Measurements from ENCODE around the gene DEPDC4. TPM values are rescaled to one million over a fixed set of nuclear protein-coding genes. Genes with fewer than 3 reads are reported as not detected.
"Not testable (repeated sequence)": the region's sequence is repeated elsewhere in the genome, so short reads cannot be mapped to it uniquely, and the experiment has no call there.

Gene DEPDC4
- total RNA-seq, 8 experiments from 2014 or later, result 0.64 to 4.6 (median 3.2) TPM; not detected in 1

DNA sequence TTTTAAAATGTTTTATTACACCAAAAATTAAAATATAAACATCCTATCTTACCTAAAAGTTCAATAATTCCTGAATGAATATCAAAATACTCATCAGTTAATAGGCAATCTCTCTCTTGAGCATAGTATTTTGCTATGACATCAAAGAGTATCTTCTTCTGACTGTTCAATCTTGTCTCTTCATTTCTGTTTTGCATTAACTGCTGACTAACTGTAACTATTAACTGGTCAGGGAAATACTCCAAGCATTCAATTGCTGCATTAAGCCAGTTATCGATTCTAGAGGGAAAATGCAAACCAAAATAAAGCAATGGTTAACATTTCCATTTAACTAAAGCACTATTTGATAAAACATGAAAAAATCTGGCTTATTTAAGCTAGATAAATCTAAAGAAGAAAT is 13.4 kb downstream of the DEPDC4 start:
- Histone ChIP-seq H3K27ac (no peak overlapping the region), H3K4me1 (replicated peaks in 1 of 2) (no peaks in the 10 kb centered on the region), H3K4me3 (no peak overlapping the region)
- WGBS, 10 experiments, result 17 to 100% (median 81%) methylated on average over 1 of the region's 1 CpG; no CpG with 5 or more reads in 1 of the 10 experiments
- no peak for ATAC-seq (replicated peaks in 6 of 8)
- in situ Hi-C loops (cut with MboI; ENCODE audit: low pct_unique_long_range_greater_than_20kb in 2 of 9, low sequenced_read_pairs in 9 of 9, unreplicated experiment in 9 of 9), result no loop called here

DNA sequence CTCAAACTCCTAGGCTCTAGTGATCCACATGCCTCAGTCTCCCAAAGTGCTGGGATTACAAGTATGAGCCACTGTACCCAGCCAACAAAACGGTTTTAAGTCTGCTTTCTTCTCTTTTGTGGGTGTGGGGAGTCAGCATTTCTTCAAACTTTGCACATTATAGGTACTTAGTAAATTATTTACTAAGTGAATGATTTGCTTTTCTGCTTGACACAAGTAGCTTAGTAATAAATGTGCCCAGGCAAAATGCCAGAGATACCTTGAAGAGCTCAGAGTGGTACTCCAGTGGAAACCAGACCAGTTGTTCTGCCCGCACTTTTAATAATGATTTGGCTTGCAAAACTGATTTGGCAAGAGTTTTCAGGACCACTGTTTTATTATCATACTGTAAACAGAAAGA is 15.0 kb downstream of the DEPDC4 start:
- no peak for ATAC-seq (replicated peaks in 6 of 8)
- H3K4me1 ChIP-seq (replicated peaks in 1 of 2), result no peaks in the 10 kb centered on the region
- no peak overlapping the region for H3K27ac ChIP-seq
- WGBS, 10 experiments, result 0 to 100% (median 71%) methylated on average over 1 to 2 of the region's 2 CpGs; no CpG with 5 or more reads in 3 of the 10 experiments
- in situ Hi-C loops (cut with MboI; ENCODE audit: low pct_unique_long_range_greater_than_20kb in 2 of 9, low sequenced_read_pairs in 9 of 9, unreplicated experiment in 9 of 9), result no loop called here
- H3K4me3 ChIP-seq, result no peak overlapping the region

- H3K4me1 ChIP-seq (replicated peaks in 1 of 2), result no peaks in the 10 kb centered on the region
- no peak overlapping the region for H3K4me3 ChIP-seq
- WGBS, 10 experiments, result 75 to 100% (median 98%) methylated on average over 1 to 7 of the region's 7 CpGs; no CpG with 5 or more reads in 3 of the 10 experiments
- in situ Hi-C loops (cut with MboI; ENCODE audit: low pct_unique_long_range_greater_than_20kb in 2 of 9, low sequenced_read_pairs in 9 of 9, unreplicated experiment in 9 of 9), result loop anchor here in 1 of 9 experiments (25.0 kb wide), 1 partner anchor 87 kb away; no protein-coding TSS in a partner anchor
- ATAC-seq (replicated peaks in 6 of 8), result no peak
- no peak overlapping the region for H3K27ac ChIP-seq
These were observed 16.9 kb downstream of the DEPDC4 start for GRCh38 chr12:100249941-100250340.

GRCh38 chr12:100248886-100249285 is 18.0 kb downstream of the DEPDC4 start:
- Histone ChIP-seq H3K4me3 (no peak overlapping the region), H3K27ac (no peak overlapping the region), H3K4me1 (replicated peaks in 1 of 2) (no peaks in the 10 kb centered on the region)
- no peak for ATAC-seq (replicated peaks in 6 of 8)
- in situ Hi-C loops (cut with MboI; ENCODE audit: low pct_unique_long_range_greater_than_20kb in 2 of 9, low sequenced_read_pairs in 9 of 9, unreplicated experiment in 9 of 9), result loop anchor here in 1 of 9 experiments (25.0 kb wide), 1 partner anchor 88 kb away; no protein-coding TSS in a partner anchor

GRCh38 chr12:100247765-100248164 is 19.1 kb downstream of the DEPDC4 start:
- ATAC-seq (replicated peaks in 6 of 8), result no peak
- H3K4me1 ChIP-seq (replicated peaks in 1 of 2), result no peaks in the 10 kb centered on the region
- in situ Hi-C loops (cut with MboI; ENCODE audit: low pct_unique_long_range_greater_than_20kb in 2 of 9, low sequenced_read_pairs in 9 of 9, unreplicated experiment in 9 of 9), result loop anchor here in 1 of 9 experiments (25.0 kb wide), 1 partner anchor 90 kb away; no protein-coding TSS in a partner anchor
- no peak overlapping the region for H3K4me3 ChIP-seq
- H3K27ac ChIP-seq, result no peak overlapping the region
- 66 to 100% (median 100%) methylated on average over 2 to 4 of the region's 4 CpGs for WGBS, 10 experiments

GRCh38 chr12:100243137-100243536 is 23.7 kb downstream of the DEPDC4 start:
- H3K27ac ChIP-seq, result no peak overlapping the region
- ATAC-seq (replicated peaks in 6 of 8), result no peak
- no peak overlapping the region for H3K4me3 ChIP-seq
- no peaks in the 10 kb centered on the region for H3K4me1 ChIP-seq (replicated peaks in 1 of 2)
- in situ Hi-C loops (cut with MboI; ENCODE audit: low pct_unique_long_range_greater_than_20kb in 2 of 9, low sequenced_read_pairs in 9 of 9, unreplicated experiment in 9 of 9), result loop anchor here in 1 of 9 experiments (25.0 kb wide), 1 partner anchor 94 kb away; no protein-coding TSS in a partner anchor
- WGBS, 10 experiments, result 69 to 100% (median 88%) methylated on average over 3 to 5 of the region's 5 CpGs

DNA sequence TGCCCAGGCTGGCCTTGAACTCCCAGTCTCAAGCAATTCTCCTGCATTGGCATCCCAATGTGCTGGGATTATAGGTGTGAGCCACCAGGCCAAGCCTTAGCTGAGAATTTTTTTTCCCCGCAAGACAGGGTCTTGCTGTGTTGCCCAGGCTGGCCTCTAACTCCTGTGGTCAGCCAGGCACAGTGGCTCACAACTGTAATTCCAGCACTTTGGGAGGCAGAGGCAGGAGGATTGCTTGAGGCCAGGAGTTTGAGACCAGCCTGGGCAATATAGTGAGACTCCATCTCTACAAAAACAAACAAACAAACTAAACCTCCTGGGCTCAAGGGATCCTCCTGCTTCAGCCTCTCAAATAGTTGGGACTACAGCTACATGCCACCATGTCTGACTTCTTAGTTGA is 27.3 kb downstream of the DEPDC4 start:
- H3K4me1 ChIP-seq (replicated peaks in 1 of 2), result peaks cover 0 to 1% of the 10 kb centered on the region in 2 donors
- H3K4me3 ChIP-seq, result no peak overlapping the region
- in situ Hi-C loops (cut with MboI; ENCODE audit: low pct_unique_long_range_greater_than_20kb in 2 of 9, low sequenced_read_pairs in 9 of 9, unreplicated experiment in 9 of 9), result loop anchor here in 1 of 9 experiments (10.0 to 25.0 kb wide), 2 partner anchors 98 to 325 kb away; no protein-coding TSS in a partner anchor
- ATAC-seq (replicated peaks in 6 of 8), result no peak
- H3K27ac ChIP-seq, result no peak overlapping the region
- WGBS, 10 experiments, result 100% methylated on average over 1 of the region's 1 CpG; no CpG with 5 or more reads in 8 of the 10 experiments

- Histone ChIP-seq H3K4me1 (replicated peaks in 1 of 2) (peaks cover 0 to 9% of the 10 kb centered on the region in 2 donors), H3K27ac (no peak overlapping the region), H3K4me3 (no peak overlapping the region)
- 80 to 100% (median 97%) methylated on average over 1 to 3 of the region's 3 CpGs; no CpG with 5 or more reads in 3 of the 10 experiments for WGBS, 10 experiments
- in situ Hi-C loops (cut with MboI; ENCODE audit: low pct_unique_long_range_greater_than_20kb in 2 of 9, low sequenced_read_pairs in 9 of 9, unreplicated experiment in 9 of 9), result loop anchor here in 1 of 9 experiments (10.0 to 25.0 kb wide), 2 partner anchors 98 to 326 kb away; no protein-coding TSS in a partner anchor
- no peak for ATAC-seq (replicated peaks in 6 of 8)
These were observed 28.1 kb downstream of the DEPDC4 start for GRCh38 chr12:100238801-100239200.

GRCh38 chr12:100234591-100235304 is 32.1 kb downstream of the DEPDC4 start:
- Histone ChIP-seq H3K4me1 (replicated peaks in 1 of 2) (peaks cover 0 to 9% of the 10 kb centered on the region in 2 donors), H3K4me3 (no peak overlapping the region), H3K27ac (no peak overlapping the region)
- in situ Hi-C loops (cut with MboI; ENCODE audit: low pct_unique_long_range_greater_than_20kb in 2 of 9, low sequenced_read_pairs in 9 of 9, unreplicated experiment in 9 of 9), result loop anchor here in 1 of 9 experiments (10.0 to 25.0 kb wide), 2 partner anchors 103 to 330 kb away; no protein-coding TSS in a partner anchor
- ATAC-seq (replicated peaks in 6 of 8), result peak in 5 of 8 experiments; percentile 32 to 77 (median 69)
- 20 to 81% (median 47%) methylated on average over 4 to 7 of the region's 7 CpGs for WGBS, 10 experiments

- in situ Hi-C loops (cut with MboI; ENCODE audit: low pct_unique_long_range_greater_than_20kb in 2 of 9, low sequenced_read_pairs in 9 of 9, unreplicated experiment in 9 of 9), result loop anchor here in 1 of 9 experiments (10.0 to 25.0 kb wide), 2 partner anchors 103 to 331 kb away; no protein-coding TSS in a partner anchor
- peak in 3 of 8 experiments; percentile 14 to 65 (median 57) for ATAC-seq (replicated peaks in 6 of 8)
- whole genome bisulfite sequencing, 10 experiments, result 0 to 78% (median 45%) methylated on average over 1 to 3 of the region's 3 CpGs; no CpG with 5 or more reads in 3 of the 10 experiments
- Histone ChIP-seq H3K27ac (no peak overlapping the region), H3K4me3 (no peak overlapping the region), H3K4me1 (replicated peaks in 1 of 2) (peaks cover 0 to 9% of the 10 kb centered on the region in 2 donors)
These were observed 32.7 kb downstream of the DEPDC4 start for GRCh38 chr12:100234166-100234565.

DNA sequence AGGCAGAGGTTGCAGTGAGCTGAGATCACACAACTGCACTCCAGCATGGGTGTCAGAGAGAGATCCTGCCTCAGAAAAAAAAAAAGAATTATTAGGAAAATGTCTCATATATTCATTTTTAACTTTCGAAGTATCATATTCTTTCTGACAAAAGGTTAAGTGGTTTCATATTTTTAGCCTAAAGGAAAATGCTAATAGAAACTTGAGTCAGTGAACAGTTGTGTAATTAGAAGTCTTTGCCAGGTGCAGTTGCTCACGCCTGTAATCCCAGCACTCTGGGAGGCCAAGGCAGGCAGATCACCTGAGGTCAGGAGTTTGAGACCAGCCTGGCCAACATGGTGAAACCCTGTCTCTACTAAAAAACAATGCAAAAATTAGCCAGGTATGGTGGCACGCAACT is 35.0 kb downstream of the DEPDC4 start:
- ATAC-seq (replicated peaks in 6 of 8), result peak in 1 of 8 experiments; percentile 40
- not testable (repeated sequence) for H3K27ac ChIP-seq; H3K4me3 ChIP-seq; H3K4me1 ChIP-seq (replicated peaks in 1 of 2)
- in situ Hi-C loops (cut with MboI; ENCODE audit: low pct_unique_long_range_greater_than_20kb in 2 of 9, low sequenced_read_pairs in 9 of 9, unreplicated experiment in 9 of 9), result loop anchor here in 1 of 9 experiments (10.0 to 25.0 kb wide), 2 partner anchors 105 to 333 kb away; no protein-coding TSS in a partner anchor
- 0 to 100% (median 98%) methylated on average over 1 to 3 of the region's 3 CpGs; no CpG with 5 or more reads in 2 of the 10 experiments for WGBS, 10 experiments

DNA sequence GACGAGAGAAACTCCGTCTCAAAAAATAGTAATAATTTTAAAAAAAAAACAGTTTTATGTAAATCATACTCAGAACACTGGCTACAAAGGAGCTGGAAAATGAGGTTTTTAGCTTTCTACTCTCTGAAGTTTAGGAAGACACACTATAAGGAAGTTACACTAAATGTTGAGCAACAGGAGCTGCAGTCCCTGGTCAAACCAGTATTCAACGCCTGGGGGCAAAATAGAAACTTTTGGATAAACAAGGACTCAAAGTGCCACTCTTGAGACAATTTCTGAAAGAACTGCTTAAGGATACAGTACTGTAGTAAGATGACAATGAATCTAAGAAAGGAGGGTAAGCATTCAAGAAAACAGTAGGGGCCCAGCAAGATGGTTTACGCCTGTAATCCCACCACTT is 37.0 kb downstream of the DEPDC4 start:
- 67 to 100% (median 89%) methylated on average over 1 to 4 of the region's 4 CpGs; no CpG with 5 or more reads in 2 of the 10 experiments for WGBS, 10 experiments
- H3K27ac ChIP-seq, result no peak overlapping the region
- H3K4me3 ChIP-seq, result no peak overlapping the region
- in situ Hi-C loops (cut with MboI; ENCODE audit: low pct_unique_long_range_greater_than_20kb in 2 of 9, low sequenced_read_pairs in 9 of 9, unreplicated experiment in 9 of 9), result loop anchor here in 1 of 9 experiments (10.0 to 25.0 kb wide), 2 partner anchors 107 to 335 kb away; no protein-coding TSS in a partner anchor
- peaks cover 0 to 9% of the 10 kb centered on the region in 2 donors for H3K4me1 ChIP-seq (replicated peaks in 1 of 2)
- ATAC-seq (replicated peaks in 6 of 8), result no peak

DNA sequence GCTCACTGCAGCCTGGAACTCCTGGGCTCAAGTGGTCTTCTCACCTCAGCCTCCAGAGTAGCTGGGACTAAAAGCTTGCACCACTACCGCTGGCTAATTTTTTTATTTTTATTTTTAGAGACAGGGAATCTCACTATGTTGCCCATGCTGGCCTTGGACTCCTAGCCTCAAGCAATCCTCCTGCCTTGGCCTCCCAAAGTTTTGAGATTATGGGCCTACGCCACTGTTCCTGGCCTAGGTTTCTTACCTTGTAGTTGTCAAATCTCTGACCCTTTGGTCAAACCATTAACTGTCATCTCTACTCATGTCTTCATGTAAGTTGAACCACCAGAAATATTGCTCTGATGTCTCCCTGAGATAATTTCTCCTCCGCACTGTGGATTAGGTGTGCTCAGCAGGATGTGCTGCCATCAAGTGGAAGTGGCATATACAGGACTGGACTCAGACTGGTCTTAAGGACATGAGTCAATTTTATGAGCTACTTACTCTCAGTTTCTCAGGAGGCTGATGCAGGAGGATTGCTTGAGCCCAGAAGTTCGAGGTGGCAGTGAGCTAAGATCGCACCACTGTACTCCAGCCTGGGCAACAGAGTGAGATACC is 37.7 kb downstream of the DEPDC4 start:
- peaks cover 0 to 3% of the 10 kb centered on the region in 2 donors for H3K4me1 ChIP-seq (replicated peaks in 1 of 2)
- in situ Hi-C loops (cut with MboI; ENCODE audit: low pct_unique_long_range_greater_than_20kb in 2 of 9, low sequenced_read_pairs in 9 of 9, unreplicated experiment in 9 of 9), result loop anchor here in 1 of 9 experiments (25.0 kb wide), 1 partner anchor 108 kb away; no protein-coding TSS in a partner anchor
- ATAC-seq (replicated peaks in 6 of 8), result peak in 1 of 8 experiments; percentile 24
- H3K4me3 ChIP-seq, result no peak overlapping the region
- H3K27ac ChIP-seq, result no peak overlapping the region
- 93 to 100% (median 100%) methylated on average over 1 to 5 of the region's 5 CpGs; no CpG with 5 or more reads in 2 of the 10 experiments for WGBS, 10 experiments

Measured in motor neuron (in vitro differentiated cells).